Activated CD8-positive, alpha-beta T cell treated with anti-CD3 and anti-CD28 coated beads for 36 hours (primary cell): ENCODE results near the gene RIOK2. TPM values are rescaled to one million over a fixed set of nuclear protein-coding genes. Genes with fewer than 3 reads are reported as not detected.

Experiments used
- ATAC-seq: fragments of 200-7000 bp; cut with Tn5 transposase; one replicate; pipeline ENCODE4 v1.10.0; 2021; ENCODE audit warnings: mild to moderate bottlenecking, moderate library complexity
- CTCF ChIA-PET: fragments of 350-600 bp; sonication (Branson Sonifier 250); formaldehyde crosslinking; loops from one replicate; lab custom pipeline; 2021; ENCODE audit warnings: antibody characterized with exemption; lab: Charles Lee
- POLR2A ChIA-PET: fragments of 350-600 bp; sonication (Branson Sonifier 250); formaldehyde crosslinking; loops from one replicate; lab custom pipeline; 2021; ENCODE audit warnings: antibody characterized with exemption; lab: Charles Lee
- DNase-seq: peaks from one replicate; pipeline ENCODE4 v3.0.0-alpha.2; 2020
- H3K27ac Mint-ChIP-seq: one replicate; pipeline ENCODE4 v1.8.0; 2021; ENCODE audit warnings: mild to moderate bottlenecking, mixed read lengths
- H3K27me3 Mint-ChIP-seq: one replicate; pipeline ENCODE4 v1.8.0; 2021; ENCODE audit warnings: mixed read lengths
- H3K36me3 Mint-ChIP-seq: one replicate; pipeline ENCODE4 v1.8.0; 2021; ENCODE audit warnings: low read depth, mixed read lengths
- H3K4me1 Mint-ChIP-seq: one replicate; pipeline ENCODE4 v1.8.0; 2021; ENCODE audit warnings: low read depth, mixed read lengths
- H3K4me3 Mint-ChIP-seq: one replicate; pipeline ENCODE4 v1.8.0; 2021; ENCODE audit warnings: mild to moderate bottlenecking, moderate library complexity, mixed read lengths
- H3K9me3 Mint-ChIP-seq: one replicate; pipeline ENCODE4 v1.8.0; 2021; ENCODE audit warnings: mixed read lengths
- CTCF ChIP-seq: fragments of 200-600 bp; IDR thresholded peaks from one replicate; pipeline ENCODE4 v1.8.0; 2022; ENCODE audit warnings: antibody characterized with exemption, mild to moderate bottlenecking
- intact Hi-C: fragments of 100-400 bp; cut with micrococcal nuclease; formaldehyde crosslinking; loops from one replicate; pipeline ENCODE4 v1.10.0; 2022
- total RNA-seq, 2 experiments: library from RNA; stranded (reverse); gene quantifications; one replicate each; pipeline ENCODE4 v1.2.3, GENCODE V29; 2021

Gene RIOK2
- total RNA-seq, 2 experiments from 2014 or later, result 31.7 to 33.1 TPM

- intact Hi-C loops, result no loop called here
- CTCF ChIA-PET, result interaction anchor here (1.0 to 2.5 kb wide), 2 partner anchors 10 kb away, joined by 3 to 10 read pairs; no protein-coding TSS in a partner anchor
- Mint-ChIP-seq H3K27me3 (no peaks in the 10 kb centered on the region), H3K4me1 (peaks cover 21% of the 10 kb centered on the region), H3K9me3 (no peaks in the 10 kb centered on the region), H3K36me3 (peaks cover 38% of the 10 kb centered on the region), H3K27ac (peak overlapping the region; percentile 55), H3K4me3 (no peak overlapping the region)
- POLR2A ChIA-PET, result interaction anchor here (0.6 kb wide), 1 partner anchor 505 kb away, joined by 3 read pairs; no protein-coding TSS in a partner anchor
- no peak for DNase-seq
- no peak for TF ChIP-seq CTCF
- peak; percentile 27 for ATAC-seq
Observed at GRCh38 chr5:97171703-97172102, 11.3 kb downstream of the RIOK2 start.

- DNase-seq (no peak), ATAC-seq (no peak)
- POLR2A ChIA-PET, result no interaction called here
Observed at GRCh38 chr5:97167435-97167834, 15.6 kb downstream of the RIOK2 start.

GRCh38 chr5:97165726-97166125 lies 17.3 kb downstream of the RIOK2 start:
- ATAC-seq (no peak), DNase-seq (no peak)
- CTCF ChIA-PET, result interaction anchor here (1.1 to 11.6 kb wide), 4 partner anchors 15 to 462 kb away, joined by 3 to 213 read pairs (median 6); partner anchors contain the start of gene ERAP2
- Mint-ChIP-seq H3K9me3 (no peaks in the 10 kb centered on the region), H3K36me3 (peaks cover 32% of the 10 kb centered on the region), H3K4me1 (peaks cover 20% of the 10 kb centered on the region), H3K27me3 (no peaks in the 10 kb centered on the region), H3K27ac (peak overlapping the region; percentile 12), H3K4me3 (no peak overlapping the region)
- intact Hi-C loops, result no loop called here
- no peak for TF ChIP-seq CTCF
- POLR2A ChIA-PET, result interaction anchor here (0.6 kb wide), 1 partner anchor 15 kb away, joined by 3 read pairs; no protein-coding TSS in a partner anchor

More at GRCh38 chr5:97167435-97167834, 15.6 kb downstream of the RIOK2 start:
- intact Hi-C loops, result no loop called here
- Mint-ChIP-seq H3K9me3 (no peaks in the 10 kb centered on the region), H3K4me3 (no peak overlapping the region), H3K36me3 (peaks cover 33% of the 10 kb centered on the region), H3K27me3 (no peaks in the 10 kb centered on the region), H3K4me1 (peaks cover 31% of the 10 kb centered on the region), H3K27ac (peak overlapping the region; percentile 87)
- TF ChIP-seq CTCF, result no peak
- CTCF ChIA-PET, result interaction anchor here (1.1 to 11.6 kb wide), 7 partner anchors 10 to 415 kb away, joined by 3 to 213 read pairs (median 5); partner anchors contain the start of gene ERAP2

- DNase-seq (no peak), ATAC-seq (peak; percentile 62)
- Mint-ChIP-seq H3K27ac (peak overlapping the region; percentile 74), H3K4me3 (no peak overlapping the region), H3K4me1 (peaks cover 20% of the 10 kb centered on the region), H3K36me3 (peaks cover 36% of the 10 kb centered on the region), H3K9me3 (no peaks in the 10 kb centered on the region), H3K27me3 (no peaks in the 10 kb centered on the region)
- intact Hi-C loops, result loop anchor here (5.0 kb wide), 1 partner anchor 163 kb away; no protein-coding TSS in a partner anchor
- no peak for TF ChIP-seq CTCF
- POLR2A ChIA-PET, result interaction anchor here (1.5 kb wide), 1 partner anchor 358 kb away, joined by 4 read pairs; the partner anchor contains the start of gene ERAP1
- CTCF ChIA-PET, result interaction anchor here (0.7 to 11.6 kb wide), 10 partner anchors 8 to 551 kb away, joined by 3 to 213 read pairs (median 4); partner anchors contain the start of gene ERAP2
Observed at GRCh38 chr5:97164846-97165245, 18.2 kb downstream of the RIOK2 start.

- Mint-ChIP-seq H3K27me3 (no peaks in the 10 kb centered on the region), H3K36me3 (peaks cover 42% of the 10 kb centered on the region), H3K4me1 (peaks cover 20% of the 10 kb centered on the region), H3K4me3 (no peak overlapping the region), H3K27ac (no peak overlapping the region), H3K9me3 (no peaks in the 10 kb centered on the region)
- ATAC-seq, result no peak
- no peak for DNase-seq
- ChIA-PET CTCF (interaction anchor here (0.5 to 11.6 kb wide), 20 partner anchors 9 to 1604 kb away, joined by 3 to 213 read pairs (median 4); partner anchors contain the start of gene ERAP2), POLR2A (interaction anchor here (1.5 kb wide), 1 partner anchor 357 kb away, joined by 4 read pairs; the partner anchor contains the start of gene ERAP1)
- intact Hi-C loops, result loop anchor here (2.0 to 5.0 kb wide), 3 partner anchors 162 to 411 kb away; no protein-coding TSS in a partner anchor
- no peak for TF ChIP-seq CTCF
Observed at GRCh38 chr5:97163790-97164285, 19.2 kb downstream of the RIOK2 start.
